GOT3 (cell line): ENCODE results near the gene INTS7.
"Not testable (repeated sequence)": the region's sequence is repeated elsewhere in the genome, so short reads cannot be mapped to it uniquely, and the experiment has no call there.

Experiments used
- DNase-seq: peaks from one replicate; lab custom pipeline; 2025; ENCODE audit warnings: mixed read lengths; lab: John Stamatoyannopoulos, UW

Gene INTS7

DNA sequence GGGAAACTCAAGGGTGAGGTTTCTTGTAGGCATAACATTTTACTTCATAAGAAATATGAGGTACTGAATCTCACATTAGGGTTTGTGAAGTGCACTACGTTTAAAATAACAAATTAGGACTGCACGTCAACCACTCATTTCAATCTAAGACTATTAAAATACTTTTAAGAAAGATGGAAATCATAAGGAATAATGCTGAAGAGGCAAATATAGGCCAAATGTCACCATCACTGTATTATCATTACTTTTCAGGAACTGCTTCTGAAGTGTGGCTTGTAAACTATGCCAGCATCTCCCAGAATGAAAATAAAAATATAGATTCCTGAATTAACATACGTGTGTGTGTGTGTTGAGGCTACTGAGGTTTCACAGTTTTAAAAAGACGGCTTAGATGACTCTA lies 56.8 kb downstream of the INTS7 start:
- DNase-seq = no peak

DNA sequence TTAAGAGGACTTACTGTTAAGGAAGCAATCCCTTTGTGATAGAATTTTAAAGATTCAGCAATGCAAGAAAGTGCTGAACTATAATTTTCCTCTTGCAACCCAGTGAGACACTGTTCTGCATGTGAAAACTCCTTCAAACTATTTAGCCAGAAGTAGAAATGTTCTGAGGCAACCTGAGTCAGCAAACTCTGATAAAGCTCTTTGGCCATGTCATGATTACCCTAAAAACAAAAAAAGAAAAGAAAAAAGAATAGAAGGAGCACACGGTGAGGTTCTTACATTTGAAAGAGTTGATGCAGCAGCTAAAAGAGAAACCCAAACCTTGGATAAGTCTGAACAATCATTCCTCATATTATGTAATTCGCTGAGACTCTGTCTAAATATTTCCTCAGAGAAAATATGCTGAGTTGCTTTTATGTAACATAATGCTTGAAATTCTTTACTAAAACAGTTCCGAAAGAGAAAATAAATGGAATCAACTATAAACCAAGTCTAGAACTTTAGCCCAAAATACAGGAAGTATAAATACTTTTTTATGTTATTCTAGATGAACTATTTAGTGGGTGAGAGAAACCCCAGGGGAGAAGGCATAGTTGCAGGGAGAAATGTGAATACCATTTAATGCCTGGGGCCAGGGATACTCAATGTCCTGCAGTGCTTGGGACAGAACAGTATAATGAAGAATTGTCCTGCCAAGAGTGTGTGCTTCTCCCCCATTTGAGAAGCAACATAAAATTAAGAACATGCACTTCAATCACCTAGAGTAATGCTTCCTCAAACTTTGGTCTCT lies 60.0 kb downstream of the INTS7 start:
- no peak for DNase-seq

DNA sequence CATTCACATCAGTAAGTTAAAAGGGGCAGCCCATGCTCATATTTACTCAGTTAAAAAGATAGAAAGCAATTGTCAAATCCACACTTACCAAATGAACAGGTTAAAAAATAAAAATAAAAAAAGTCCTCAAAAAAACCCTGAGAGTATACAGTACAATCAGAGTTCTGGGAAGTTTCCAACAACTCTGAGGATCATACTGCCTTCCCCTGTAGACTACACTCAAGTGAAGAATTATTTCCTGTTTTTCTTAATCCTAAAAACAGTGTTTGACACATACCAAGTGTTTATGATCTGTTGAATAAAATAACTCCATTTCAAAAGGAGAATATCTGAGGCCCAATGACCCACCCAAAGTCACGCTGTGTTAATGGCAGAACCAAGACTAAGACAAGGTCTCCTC lies 61.8 kb downstream of the INTS7 start:
- DNase-seq = no peak

DNA sequence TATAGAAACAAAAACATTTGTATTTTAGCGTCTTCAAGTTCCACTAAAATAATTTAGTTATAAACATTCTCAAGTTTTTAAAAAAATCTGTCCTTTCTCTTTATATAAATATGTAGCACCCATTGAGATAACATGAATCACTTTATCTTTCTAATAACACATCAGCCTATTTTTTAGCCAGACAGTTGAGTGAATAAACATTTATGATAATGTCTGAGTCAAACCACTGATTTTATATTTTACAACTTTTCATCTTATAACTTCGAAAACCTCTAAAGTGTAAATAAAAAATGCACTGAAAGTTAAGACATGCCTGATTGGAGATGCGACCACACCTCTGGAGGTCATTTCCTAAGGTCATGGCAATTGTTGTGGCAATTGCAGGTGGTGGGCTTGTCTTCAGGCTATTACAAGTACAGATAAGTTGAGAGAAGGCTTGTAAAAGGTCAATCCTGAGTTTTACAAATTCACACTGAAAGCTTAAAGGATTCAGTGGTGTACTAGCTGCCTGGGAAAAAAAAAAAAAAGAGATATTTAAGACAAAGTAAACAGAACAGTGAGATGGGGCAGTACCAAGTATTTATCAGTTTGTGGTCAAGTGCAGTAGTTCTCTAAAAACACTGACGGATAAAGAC lies 67.0 kb downstream of the INTS7 start:
- no peak for DNase-seq

DNA sequence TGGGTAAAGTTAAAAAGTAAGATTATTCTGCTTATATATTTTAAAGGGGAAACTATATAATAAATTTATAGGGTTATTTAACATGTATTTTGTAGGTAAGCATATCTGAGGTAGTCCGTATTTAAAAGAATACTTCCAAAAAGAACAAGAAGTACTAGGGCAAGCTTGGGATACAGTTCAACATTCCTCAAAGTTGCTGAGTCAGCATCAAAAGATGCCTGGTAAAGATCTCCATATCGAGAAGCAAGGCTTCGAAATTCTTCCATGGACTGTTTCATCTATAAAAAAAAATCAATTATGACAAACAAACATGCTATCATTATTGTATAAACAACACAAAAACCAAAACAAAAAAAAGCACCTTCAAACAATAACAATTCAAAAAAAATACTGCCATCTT lies 67.7 kb downstream of the INTS7 start:
- DNase-seq = no peak

DNA sequence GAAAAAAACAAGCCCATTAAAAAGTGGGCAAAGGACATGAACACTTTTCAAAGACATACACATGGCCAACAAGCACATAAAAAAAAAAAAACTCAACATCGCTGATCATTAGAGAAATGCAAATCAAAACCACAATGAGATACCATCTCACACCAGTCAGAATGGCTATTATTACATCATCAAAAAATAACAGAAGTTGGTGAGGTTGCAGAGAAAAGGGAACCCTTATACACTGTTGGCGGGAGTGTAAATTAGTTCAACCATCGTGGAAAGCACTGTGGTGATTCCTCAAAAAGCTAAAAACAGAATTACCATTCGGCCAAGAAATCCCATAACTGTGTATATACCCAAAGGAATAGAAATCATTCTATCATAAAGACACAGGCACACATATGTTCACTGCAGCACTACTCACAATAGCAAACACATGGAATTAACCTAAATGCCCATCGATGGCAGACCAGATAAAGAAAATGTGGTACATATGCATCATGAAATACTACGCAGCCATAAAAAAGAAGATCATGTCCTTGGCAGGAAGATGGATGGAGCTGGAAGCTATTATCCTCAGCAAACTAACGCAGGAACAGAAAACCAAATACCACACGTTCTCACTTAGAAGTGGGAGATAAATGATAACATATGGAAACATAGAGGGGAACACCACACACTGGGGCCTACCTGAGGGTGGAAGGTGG lies 70.1 kb downstream of the INTS7 start:
- DNase-seq = no peak

DNA sequence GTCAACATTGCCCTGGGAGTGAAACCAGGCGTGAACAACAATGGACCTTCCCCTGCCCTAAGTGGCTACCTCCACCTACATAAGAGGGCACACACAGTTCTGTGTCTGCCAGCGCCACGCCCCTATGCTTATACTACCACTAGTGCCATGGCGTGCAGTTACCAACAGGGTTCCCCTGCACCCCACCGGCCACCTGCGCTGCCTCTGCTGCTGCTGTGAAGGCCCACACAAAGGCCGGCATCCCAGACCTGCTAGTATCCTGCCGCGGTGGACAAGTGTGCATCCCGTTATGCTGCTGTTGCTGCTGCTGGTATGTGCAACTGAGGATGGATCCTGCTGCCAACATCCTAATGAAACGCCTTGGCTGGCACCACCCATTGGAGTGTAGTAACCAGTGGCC lies 75.7 kb downstream of the INTS7 start:
- DNase-seq = no peak

DNA sequence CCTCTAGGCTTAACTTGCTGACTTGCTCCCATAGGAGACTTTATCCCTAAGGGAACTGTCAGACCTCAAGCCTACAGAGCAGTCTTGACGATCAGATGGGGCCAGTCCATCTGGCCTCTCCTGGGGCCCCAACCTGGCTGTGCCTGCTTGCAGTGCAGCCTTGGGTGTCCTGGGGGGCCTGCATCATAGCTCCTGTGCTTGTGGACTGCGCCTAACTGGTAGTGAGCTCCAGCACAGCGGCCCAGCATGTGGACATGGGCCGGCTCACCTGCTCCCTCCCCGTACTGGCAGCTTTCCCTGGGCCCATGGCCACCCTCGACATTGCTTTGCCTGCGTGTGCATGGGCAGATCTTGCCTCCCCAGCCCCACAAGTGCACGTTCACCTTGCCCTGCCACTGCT lies 76.1 kb downstream of the INTS7 start:
- DNase-seq = no peak

DNA sequence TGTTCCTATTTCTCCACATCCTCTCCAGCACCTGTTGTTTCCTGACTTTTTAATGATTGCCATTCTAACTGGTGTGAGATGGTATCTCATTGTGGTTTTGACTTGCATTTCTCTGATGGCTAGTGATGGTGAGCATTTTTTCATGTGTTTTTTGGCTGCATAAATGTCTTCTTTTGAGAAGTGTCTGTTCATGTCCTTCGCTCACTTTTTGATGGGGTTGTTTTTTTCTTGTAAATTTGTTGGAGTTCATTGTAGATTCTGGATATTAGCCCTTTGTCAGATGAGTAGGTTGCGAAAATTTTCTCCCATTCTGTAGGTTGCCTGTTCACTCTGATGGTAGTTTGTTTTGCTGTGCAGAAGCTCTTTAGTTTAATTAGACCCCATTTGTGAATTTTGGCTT lies 81.3 kb downstream of the INTS7 start:
- not testable (repeated sequence) for DNase-seq

DNA sequence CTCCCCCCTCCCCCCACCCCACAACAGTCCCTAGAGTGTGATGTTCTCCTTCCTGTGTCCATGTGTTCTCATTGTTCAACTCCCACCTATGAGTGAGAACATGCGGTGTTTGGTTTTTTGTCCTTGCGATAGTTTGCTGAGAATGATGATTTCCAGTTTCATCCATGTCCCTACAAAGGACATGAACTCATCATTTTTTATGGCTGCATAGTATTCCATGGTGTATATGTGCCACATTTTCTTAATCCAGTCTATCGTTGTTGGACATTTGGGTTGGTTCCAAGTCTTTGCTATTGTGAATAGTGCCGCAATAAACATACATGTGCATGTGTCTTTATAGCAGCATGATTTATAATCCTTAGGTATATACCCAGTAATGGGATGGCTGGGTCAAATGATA lies 81.8 kb downstream of the INTS7 start:
- DNase-seq = not testable (repeated sequence)

DNA sequence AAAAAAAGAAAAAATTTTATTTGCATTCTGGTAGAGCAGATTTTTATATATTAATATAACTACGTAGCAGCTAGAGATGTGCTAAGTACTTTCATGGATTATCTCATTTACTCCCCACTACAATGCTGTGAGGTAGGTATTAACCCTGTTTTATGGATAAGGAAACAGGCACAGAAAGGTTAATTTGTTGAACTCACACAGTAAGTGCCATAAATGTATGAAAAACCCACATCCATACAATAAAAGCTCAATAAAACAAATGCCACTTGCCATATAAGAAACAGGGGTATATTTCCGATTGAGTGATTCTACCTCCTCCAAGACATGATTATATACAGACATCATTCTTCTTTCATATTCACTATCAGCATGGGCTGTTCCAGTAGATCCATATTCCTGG lies 83.1 kb downstream of the INTS7 start:
- no peak for DNase-seq

DNA sequence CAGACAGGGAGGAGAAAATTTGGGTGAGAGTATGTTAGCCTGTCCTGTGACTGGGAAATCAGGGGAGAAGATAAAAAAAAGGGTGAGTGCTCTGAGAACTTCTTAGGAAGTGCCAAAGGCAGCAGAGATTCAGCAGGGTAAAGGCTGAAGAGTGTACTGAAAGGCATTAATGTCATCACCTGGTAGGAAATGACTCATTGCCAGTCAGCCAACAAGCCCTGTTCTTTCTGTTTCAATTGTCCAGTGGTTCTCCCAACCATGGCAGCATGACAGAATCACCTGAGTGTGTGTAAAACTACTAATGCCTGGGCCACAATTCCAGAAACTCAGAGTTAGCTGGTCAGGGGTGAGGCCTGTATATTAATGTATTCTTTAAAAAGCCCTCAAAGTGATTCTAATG lies 83.5 kb downstream of the INTS7 start:
- DNase-seq = no peak

DNA sequence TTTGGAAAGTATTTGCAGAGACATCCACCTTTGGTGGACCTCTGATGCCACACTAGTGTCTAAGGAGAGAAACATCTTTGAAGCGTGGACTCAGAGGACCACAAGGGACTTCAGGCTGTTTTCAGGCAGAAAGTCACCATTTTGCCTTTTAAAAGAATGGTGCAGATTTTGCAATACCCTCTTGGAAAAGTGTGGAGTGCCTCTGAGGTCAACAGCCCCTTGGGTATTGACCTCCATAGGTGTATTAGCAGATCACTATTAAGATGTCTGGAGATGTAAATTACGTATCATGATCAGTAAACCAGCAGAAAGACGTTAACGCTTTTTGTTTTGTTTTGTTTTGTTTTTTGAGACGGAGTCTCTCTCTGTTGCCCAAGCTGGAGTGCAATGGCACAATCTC lies 87.0 kb downstream of the INTS7 start:
- DNase-seq = no peak

DNA sequence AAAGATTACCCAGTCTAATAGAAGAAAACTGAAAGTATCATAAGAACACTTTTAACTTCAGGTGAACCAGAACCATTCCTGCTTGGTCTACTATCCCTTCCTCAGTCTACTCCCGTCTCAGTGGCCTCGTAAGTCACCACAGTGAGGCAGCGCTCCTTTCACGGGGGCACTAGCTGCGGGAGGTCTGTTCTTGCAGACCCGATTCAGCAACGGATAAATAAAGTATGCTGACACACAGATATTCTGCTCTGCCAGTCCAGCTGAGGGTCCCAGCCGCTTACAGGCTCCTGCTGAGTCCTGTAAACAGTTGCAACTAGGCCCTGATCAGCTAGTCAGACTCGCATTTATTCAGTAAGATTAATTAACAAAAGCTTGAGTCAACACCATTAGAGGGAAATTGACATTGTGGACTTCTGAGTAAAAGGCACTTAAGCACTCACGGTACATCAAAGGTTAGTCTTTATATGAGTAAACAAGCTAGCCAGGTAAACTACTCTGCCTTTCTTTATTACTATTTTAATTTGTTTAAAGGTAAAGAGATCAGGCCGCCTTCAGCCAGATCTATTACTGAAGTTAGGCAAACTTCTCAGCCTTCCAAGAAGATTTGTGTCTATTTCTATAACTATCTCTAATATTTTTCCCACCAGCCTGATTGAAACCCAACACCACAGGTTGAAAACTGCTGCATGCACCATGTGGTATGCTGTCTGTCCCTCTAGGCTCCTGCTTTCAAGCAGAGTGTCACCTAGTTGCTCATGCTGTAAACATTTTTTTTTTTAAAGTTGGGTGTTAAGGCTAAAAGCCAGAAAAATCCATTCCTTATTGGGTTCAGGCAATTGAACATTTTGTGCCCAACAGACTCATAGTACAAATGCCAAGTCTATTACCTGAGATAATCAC lies 87.7 kb downstream of the INTS7 start:
- DNase-seq = no peak

DNA sequence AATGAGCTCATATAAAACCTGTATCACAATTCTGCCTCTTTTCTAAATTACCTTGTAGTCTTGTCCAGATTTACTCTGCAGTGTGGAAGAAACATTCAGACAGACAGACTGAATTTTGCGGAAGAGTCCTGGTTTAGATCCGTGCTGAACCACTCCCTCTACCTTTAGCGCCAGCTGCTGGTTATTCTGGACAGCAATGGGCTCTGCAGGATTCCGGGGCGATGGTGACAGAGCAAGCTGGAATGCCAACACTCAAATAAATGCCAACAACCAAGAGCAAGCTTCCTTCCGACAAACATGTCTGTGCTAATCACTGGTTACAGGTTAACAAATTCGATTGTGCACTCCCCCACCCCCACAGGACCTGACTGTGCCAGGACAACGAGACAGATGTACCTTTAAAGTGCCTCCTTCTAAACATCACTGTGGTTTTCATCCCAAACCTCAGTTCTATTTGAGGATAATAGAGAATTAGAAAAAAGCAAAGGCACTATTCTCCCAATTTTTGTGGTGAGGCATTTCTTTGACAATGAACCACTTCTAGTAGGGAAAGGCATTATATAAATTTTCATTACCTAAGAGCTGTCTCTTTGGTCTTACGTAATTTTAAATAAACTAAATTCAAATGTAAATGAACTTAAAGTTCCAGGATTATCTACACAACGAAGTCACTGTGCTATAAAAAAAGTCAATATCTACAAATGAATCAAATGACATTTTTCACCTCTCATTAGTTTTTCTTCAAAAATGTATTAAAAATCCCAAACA lies 90.4 kb downstream of the INTS7 start:
- DNase-seq = no peak

DNA sequence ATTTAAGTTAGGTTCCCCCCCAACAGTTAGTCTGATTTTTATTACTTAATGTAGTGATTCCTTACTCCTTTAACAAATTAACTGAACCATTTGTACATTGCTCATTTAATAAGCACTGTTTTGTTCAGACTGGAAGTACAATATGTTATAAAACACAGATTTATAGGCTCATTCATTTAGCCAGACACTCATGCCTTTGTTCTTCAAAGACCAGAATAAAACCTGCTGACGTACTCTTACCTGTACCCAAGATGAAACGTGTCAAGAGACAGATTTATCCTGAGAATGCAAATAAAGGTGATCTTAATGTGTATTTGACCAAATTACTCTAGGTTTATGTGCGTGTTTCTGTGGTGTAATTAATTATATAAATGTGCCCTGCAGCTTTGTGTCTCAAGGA lies 92.8 kb downstream of the INTS7 start:
- no peak for DNase-seq

DNA sequence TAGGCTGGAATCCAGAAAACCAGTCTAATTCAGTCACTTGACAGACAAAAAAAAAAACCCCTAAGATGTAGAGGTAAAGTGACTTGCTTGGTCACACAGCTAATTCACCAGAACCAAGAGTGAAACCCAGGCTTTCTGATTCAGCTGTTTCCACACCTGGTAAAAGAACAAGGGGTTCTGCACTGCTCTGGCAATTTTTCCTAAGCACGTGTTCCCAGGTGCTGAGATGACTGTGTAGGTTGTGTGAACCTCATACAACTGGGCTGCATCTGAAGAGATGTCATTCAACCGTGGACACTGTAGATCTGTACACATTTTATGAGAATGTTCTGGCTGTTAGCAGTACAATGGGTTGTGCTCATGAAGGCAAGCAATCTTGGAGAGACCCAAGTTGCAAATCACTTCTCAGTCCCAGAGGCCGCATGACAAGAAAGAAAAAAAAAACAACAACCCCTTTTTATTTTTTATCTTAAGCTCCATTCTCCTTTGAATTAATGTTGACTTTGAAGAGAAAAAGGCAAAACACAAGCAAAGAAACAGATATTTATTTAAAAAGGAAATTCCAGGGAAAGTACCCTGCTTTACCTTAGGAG lies 95.4 kb downstream of the INTS7 start:
- no peak for DNase-seq

DNA sequence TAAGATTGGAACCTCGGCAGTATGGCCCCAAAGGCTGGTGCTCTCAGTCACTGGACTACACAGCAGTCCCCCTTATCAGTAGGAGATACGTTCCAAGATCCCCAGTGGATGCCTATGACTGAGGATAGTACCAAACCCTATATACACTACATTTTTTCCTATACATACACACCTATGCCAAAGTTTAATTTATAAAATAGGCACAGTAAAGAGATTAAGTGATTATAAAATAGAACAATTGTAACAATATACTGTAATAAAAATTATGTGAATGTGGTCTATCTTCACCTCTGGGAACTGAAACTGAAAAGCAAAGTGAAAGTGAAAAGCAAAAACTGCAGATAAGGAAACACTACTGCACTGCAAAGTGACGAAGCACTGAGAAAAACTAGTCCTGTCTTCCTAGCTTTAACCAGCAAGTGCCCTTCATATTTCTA lies 96.8 kb downstream of the INTS7 start:
- DNase-seq = no peak

DNA sequence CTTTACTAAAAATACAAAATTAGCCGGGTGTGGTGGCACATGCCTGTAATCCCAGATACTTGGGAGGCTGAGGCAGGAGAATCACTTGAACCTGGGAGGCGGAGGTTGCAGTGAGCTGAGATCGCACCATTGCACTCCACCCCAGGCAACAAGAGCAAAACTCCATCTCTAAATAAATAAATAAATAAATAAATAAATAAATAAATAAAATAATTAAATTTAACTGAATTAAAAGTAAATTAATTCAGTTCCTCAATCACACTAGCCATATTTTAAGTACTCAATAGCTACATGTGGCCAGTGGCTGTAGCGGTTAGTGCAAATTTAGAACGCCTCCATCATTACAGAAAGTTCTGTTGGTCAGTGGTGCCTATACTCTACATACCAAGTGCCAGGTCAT lies 97.9 kb downstream of the INTS7 start:
- DNase-seq = not testable (repeated sequence)

DNA sequence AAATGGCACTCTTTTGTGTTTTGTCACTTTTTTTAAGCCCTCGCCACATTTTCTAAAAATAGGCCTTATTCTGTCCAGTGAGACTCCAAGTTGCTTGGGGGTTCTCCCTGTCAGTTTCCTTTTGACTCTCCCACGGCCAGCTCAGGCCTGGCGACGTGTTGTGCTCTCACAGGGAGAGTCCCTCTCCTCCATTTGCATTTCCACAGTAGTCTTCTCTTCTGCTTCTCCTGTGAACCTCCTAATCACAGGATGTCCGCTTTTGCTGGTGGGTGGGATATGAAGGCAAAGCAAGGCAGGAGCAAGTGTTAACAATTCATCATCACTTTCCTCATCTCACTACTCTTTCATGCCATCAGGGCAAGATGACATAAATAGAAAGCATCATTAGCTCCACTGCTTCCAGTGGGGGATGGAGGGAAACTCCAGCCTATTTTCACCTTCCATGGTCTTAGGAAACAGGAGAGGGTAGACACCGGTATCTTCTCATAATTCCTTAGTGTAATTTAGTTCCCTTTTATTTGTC lies 99.8 kb downstream of the INTS7 start:
- no peak for DNase-seq
